Stomach (tissue), 4 donors: Measurements from ENCODE around the gene TOMM5.

Experiments
- POLR2A ChIP-seq, 4 donors: fragments of 450-650 bp; IDR thresholded peaks; one replicate each; pipeline ENCODE4 v1.6.1; 2016; ENCODE audit warnings: antibody characterized with exemption in 4 of 4, control low read depth in 2 of 4, mild to moderate bottlenecking in 1 of 4, moderate library complexity in 1 of 4
- POLR2AphosphoS5 ChIP-seq, 3 donors: sonication (generic); formaldehyde crosslinking; IDR thresholded peaks; one replicate each; pipeline ENCODE4 v1.6.1; 2016; ENCODE audit warnings: antibody characterized with exemption in 3 of 3
- TF ChIP-seq, protein P1 (sequence below), 7 experiments: fragments of 450-650 bp in 4 of 7; fragments of 200-600 bp in 3 of 7; sonication (generic) in 3 of 7; IDR thresholded peaks; one replicate each; pipeline ENCODE4 v1.5.1; 2016 to 2019; ENCODE audit warnings: antibody characterized with exemption in 7 of 7, control low read depth in 2 of 7, mild to moderate bottlenecking in 1 of 7

DNA sequence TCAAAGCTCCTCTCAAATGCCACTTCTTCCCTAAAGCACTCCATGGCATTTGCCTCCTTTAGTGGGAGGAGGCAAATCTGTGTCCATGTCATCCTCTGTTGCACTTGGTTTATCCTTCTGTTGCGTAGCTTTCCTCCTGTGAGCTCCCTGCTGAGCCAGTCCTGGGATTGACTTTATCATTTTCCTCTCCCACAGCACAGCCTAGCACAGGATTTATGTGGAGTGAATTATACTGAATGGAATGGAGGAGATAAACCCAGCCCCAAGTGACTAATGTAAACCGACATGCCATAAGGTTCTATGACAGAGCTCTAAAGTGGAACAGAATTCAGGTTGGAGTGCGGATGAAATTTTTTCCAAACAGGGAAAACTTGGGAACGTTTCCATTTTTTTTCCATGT, 26.4 kb upstream of the TOMM5 start:
- TF ChIP-seq, protein P1, sequence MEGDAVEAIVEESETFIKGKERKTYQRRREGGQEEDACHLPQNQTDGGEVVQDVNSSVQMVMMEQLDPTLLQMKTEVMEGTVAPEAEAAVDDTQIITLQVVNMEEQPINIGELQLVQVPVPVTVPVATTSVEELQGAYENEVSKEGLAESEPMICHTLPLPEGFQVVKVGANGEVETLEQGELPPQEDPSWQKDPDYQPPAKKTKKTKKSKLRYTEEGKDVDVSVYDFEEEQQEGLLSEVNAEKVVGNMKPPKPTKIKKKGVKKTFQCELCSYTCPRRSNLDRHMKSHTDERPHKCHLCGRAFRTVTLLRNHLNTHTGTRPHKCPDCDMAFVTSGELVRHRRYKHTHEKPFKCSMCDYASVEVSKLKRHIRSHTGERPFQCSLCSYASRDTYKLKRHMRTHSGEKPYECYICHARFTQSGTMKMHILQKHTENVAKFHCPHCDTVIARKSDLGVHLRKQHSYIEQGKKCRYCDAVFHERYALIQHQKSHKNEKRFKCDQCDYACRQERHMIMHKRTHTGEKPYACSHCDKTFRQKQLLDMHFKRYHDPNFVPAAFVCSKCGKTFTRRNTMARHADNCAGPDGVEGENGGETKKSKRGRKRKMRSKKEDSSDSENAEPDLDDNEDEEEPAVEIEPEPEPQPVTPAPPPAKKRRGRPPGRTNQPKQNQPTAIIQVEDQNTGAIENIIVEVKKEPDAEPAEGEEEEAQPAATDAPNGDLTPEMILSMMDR (IDR thresholded peaks at IDR 0.05), result no peak
- TF ChIP-seq POLR2A (IDR thresholded peaks at IDR 0.05) (no peak), POLR2AphosphoS5 (IDR thresholded peaks at IDR 0.05) (no peak)
